ENCODE data around the gene PRDM11.

- TF ChIP-seq POLR2A (IDR thresholded peaks at IDR 0.05; ENCODE audit: low read depth, low read length) = no peak
- no peak for TF ChIP-seq POLR2AphosphoS5 (IDR thresholded peaks at IDR 0.05; ENCODE audit: low read depth, low read length)
Measured at GRCh38 chr11:45233804-45234170, 87.3 kb downstream of the PRDM11 start.
